ENCODE measurements around the gene TMEM150B. TPM values are rescaled to one million over a fixed set of nuclear protein-coding genes. Genes with fewer than 3 reads are reported as not detected.

Gene TMEM150B
- 1.7 and 5.3 TPM in 2 replicates for total RNA-seq (2011; cell fraction: chromatin; rRNA removed; ENCODE audit: low replicate concordance)
- total RNA-seq (2011; cell fraction: nucleolus; rRNA removed): 4.7 and 5.2 TPM in 2 replicates
- total RNA-seq (2011; cell fraction: nucleoplasm; rRNA removed): 2.2 and 3.8 TPM in 2 replicates
- total RNA-seq (2014; rRNA removed): 0.91 and 1.0 TPM in 2 replicates
- 0.47 TPM in 1 of 2 replicates, not detected in the other for total RNA-seq (2014; rRNA removed; fragmentation: Illumina TruSeq; extraction: Trizol)
- total RNA-seq (2015; rRNA removed; fragmentation: Illumina TruSeq; extraction: Trizol): 0.57 and 1.3 TPM in 2 replicates
- 1.2 and 1.4 TPM in 2 replicates for total RNA-seq (2021)
- 0.55 and 0.67 TPM in 2 replicates for polyA plus RNA-seq (2011; rRNA removed)
- 1.2 and 2.9 TPM in 2 replicates for polyA plus RNA-seq (2011; cell fraction: cytosol; rRNA removed)
- 1.1 and 3.2 TPM in 2 replicates for polyA plus RNA-seq (2011; cell fraction: nucleus; rRNA removed)
- polyA plus RNA-seq (2012): 1.2 and 3.1 TPM in 2 replicates
- polyA plus RNA-seq (2014; fragmentation: Illumina TruSeq; extraction: Trizol): 0.56 and 0.82 TPM in 2 replicates
- polyA plus RNA-seq (2014; fragmentation: Nextera tagmentation; extraction: Ambion mirVana): not detected
- 0.47 and 0.74 TPM in 2 replicates for polyA plus RNA-seq (2014; rRNA removed)
- polyA minus RNA-seq (2011; rRNA and poly(A)+ RNA removed): not detected in 2 replicates
- polyA minus RNA-seq (2011; cell fraction: cytosol; rRNA and poly(A)+ RNA removed): 2.3 TPM in 1 of 2 replicates, not detected in the other
- 1.00 and 1.2 TPM in 2 replicates for polyA minus RNA-seq (2011; cell fraction: nucleus; rRNA and poly(A)+ RNA removed)
- Bru-seq, nascent RNA: percentile 38 among the genes with signal in this experiment
- BruChase-seq, experiment 1, labeled RNA remaining after a 2-hour chase: percentile 32 among the genes with signal in this experiment
- BruChase-seq, experiment 2, labeled RNA remaining after a 6-hour chase: percentile 29 among the genes with signal in this experiment
- long read RNA-seq, experiment 1, partial matches to known transcripts: 0 of 1 reads
- long read RNA-seq, experiment 1, other reads (novel, unspliced or antisense): 0 of 1 reads
- long read RNA-seq, experiment 2, partial matches to known transcripts: 0 of 1 reads
- long read RNA-seq, experiment 2, other reads (novel, unspliced or antisense): 1 of 1 reads
- long read RNA-seq, experiment 3: 0 reads

GRCh38 chr19:55325172-55325571 lies at the start of gene TMEM150B:
TMEM150B (minus strand) TSS chr19:55325341; CDS start chr19:55321036, 4,305 bp downstream.
- ATAC-seq (peak; percentile 79), FAIRE-seq (no peak), DNase-seq (ENCODE audit: extremely low read depth in 1 of 4, low spot score in 3 of 4) (peak; percentile 54 to 61 (median 57))
- peak within 1 kb of the TSS; percentile 100 for H2AFZ ChIP-seq (ENCODE audit: low read depth, low read length)
- ChIA-PET CTCF (ENCODE audit: low intra/inter-chr PET ratio) (no interaction called here), POLR2A (interaction anchor here (0.8 to 1.1 kb wide), 4 partner anchors 11 to 135 kb away, joined by 3 to 4 read pairs (median 4); no protein-coding TSS in a partner anchor)
- H3K27ac ChIP-seq (ENCODE audit: extremely low read depth, low read depth, low read length): peak within 1 kb of the TSS; percentile 81
- H3K4me1 ChIP-seq (replicated peaks in 1 of 2; ENCODE audit: control insufficient read depth in 2 of 2, insufficient read depth in 2 of 2, low read length in 2 of 2): peaks cover 11 to 41% of the 10 kb centered on the region in 2 experiments; a peak in 4 of 5 replicates
- BruUV-seq (replicated peaks): no TSS peak
- WGBS (ENCODE audit: insufficient coverage, low coverage, missing lambda C conversion rate): 27% methylated on average over 10 of the region's 14 CpGs
- H4K20me1 ChIP-seq (replicated peaks; ENCODE audit: control insufficient read depth, insufficient read depth, low read length): no peaks in the 10 kb centered on the region
- no peaks in the 10 kb centered on the region for H3K9me1 ChIP-seq (ENCODE audit: control insufficient read depth, insufficient read depth, low read length)
- H3K36me3 ChIP-seq (ENCODE audit: control insufficient read depth, insufficient read depth, low read length): no peaks in the 10 kb centered on the region
- H3K79me2 ChIP-seq (ENCODE audit: control insufficient read depth, insufficient read depth, low read length): no peaks in the 10 kb centered on the region
- H3K4me2 ChIP-seq (ENCODE audit: insufficient read depth, low read length): peak within 1 kb of the TSS; percentile 61
- no peak within 1 kb of the TSS for H3K4me3 ChIP-seq
- intact Hi-C loops (cut with micrococcal nuclease): no loop called here
- no peaks in the 10 kb centered on the region for H3K9me3 ChIP-seq (replicated peaks; ENCODE audit: control insufficient read depth, insufficient read depth, low read depth, low read length)
- in situ Hi-C loops (cut with MboI): no loop called here
- H3K9ac ChIP-seq (ENCODE audit: insufficient read depth in 1 of 2, low read depth in 2 of 2, low read length in 2 of 2): peak within 1 kb of the TSS; percentile 65 to 88; a peak in 3 of 4 replicates
- H3K27me3 ChIP-seq (ENCODE audit: control insufficient read depth in 2 of 2, insufficient read depth in 2 of 2, low read length in 2 of 2): no peaks in the 10 kb centered on the region
- TF ChIP-seq HCFC1 (IDR thresholded peaks at IDR 0.05; ENCODE audit: low read depth, low read length) (no peak), ZNF174 (CRISPR knock-in tag; IDR thresholded peaks at IDR 0.05) (no peak), ZNF395 (CRISPR knock-in tag; IDR thresholded peaks at IDR 0.05) (no peak), NR1H2 (CRISPR knock-in tag; IDR thresholded peaks at IDR 0.05) (no peak), ZHX1 (conservative IDR thresholded peaks at IDR 0.05; ENCODE audit: low read length) (no peak), ZNF12 (CRISPR knock-in tag; IDR thresholded peaks at IDR 0.05) (no peak), SUPT5H (IDR thresholded peaks at IDR 0.05) (peak; percentile 34), CBX3 (IDR thresholded peaks at IDR 0.05; ENCODE audit: borderline replicate concordance in 1 of 2, low read length in 2 of 2) (no peak), ZNF224 (CRISPR knock-in tag; IDR thresholded peaks at IDR 0.05) (no peak), ZNF512 (tag; IDR thresholded peaks at IDR 0.05) (no peak), CEBPG (CRISPR knock-in tag; IDR thresholded peaks at IDR 0.05) (no peak), CEBPG (tag; conservative IDR thresholded peaks at IDR 0.05 in 1 of 2, IDR thresholded peaks at IDR 0.05 in 1 of 2) (no peak), TAL1 (IDR thresholded peaks at IDR 0.05) (no peak)

All from K562 (cell line).